ENCODE results near the gene CERS4.

CERS4 gene

GRCh38 chr19:8252922-8253589 is 43.9 kb downstream of the CERS4 start:
- Histone ChIP-seq H3K9me3 (ENCODE audit: control insufficient read depth, insufficient read depth, low read length) (no peaks in the 10 kb centered on the region), H4K20me1 (ENCODE audit: control insufficient read depth, insufficient read depth, low read depth, low read length) (no peaks in the 10 kb centered on the region), H3K36me3 (ENCODE audit: control insufficient read depth, low read length) (no peaks in the 10 kb centered on the region), H3K79me2 (ENCODE audit: control insufficient read depth, low read length) (no peaks in the 10 kb centered on the region), H3K9me2 (replicated peaks; ENCODE audit: control insufficient read depth, low read length) (no peaks in the 10 kb centered on the region), H3K4me1 (ENCODE audit: control insufficient read depth, low read length) (no peaks in the 10 kb centered on the region), H3K27me3 (ENCODE audit: control insufficient read depth, low read length) (no peaks in the 10 kb centered on the region), H3F3A (ENCODE audit: control insufficient read depth, insufficient read depth) (no peaks in the 10 kb centered on the region), H3K4me2 (ENCODE audit: low read length) (no peak overlapping the region), H3K27ac (ENCODE audit: low read depth, low read length) (no peak overlapping the region), H3K4me3 (ENCODE audit: low read length) (no peak overlapping the region)
- TF ChIP-seq, protein P1, sequence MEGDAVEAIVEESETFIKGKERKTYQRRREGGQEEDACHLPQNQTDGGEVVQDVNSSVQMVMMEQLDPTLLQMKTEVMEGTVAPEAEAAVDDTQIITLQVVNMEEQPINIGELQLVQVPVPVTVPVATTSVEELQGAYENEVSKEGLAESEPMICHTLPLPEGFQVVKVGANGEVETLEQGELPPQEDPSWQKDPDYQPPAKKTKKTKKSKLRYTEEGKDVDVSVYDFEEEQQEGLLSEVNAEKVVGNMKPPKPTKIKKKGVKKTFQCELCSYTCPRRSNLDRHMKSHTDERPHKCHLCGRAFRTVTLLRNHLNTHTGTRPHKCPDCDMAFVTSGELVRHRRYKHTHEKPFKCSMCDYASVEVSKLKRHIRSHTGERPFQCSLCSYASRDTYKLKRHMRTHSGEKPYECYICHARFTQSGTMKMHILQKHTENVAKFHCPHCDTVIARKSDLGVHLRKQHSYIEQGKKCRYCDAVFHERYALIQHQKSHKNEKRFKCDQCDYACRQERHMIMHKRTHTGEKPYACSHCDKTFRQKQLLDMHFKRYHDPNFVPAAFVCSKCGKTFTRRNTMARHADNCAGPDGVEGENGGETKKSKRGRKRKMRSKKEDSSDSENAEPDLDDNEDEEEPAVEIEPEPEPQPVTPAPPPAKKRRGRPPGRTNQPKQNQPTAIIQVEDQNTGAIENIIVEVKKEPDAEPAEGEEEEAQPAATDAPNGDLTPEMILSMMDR (IDR thresholded peaks at IDR 0.05; ENCODE audit: low read depth, low read length, poor library complexity, severe bottlenecking), result peak; percentile 96
- TF ChIP-seq EZH2phosphoT487 (IDR thresholded peaks at IDR 0.05; ENCODE audit: borderline replicate concordance, low read length), result no peak

DNA sequence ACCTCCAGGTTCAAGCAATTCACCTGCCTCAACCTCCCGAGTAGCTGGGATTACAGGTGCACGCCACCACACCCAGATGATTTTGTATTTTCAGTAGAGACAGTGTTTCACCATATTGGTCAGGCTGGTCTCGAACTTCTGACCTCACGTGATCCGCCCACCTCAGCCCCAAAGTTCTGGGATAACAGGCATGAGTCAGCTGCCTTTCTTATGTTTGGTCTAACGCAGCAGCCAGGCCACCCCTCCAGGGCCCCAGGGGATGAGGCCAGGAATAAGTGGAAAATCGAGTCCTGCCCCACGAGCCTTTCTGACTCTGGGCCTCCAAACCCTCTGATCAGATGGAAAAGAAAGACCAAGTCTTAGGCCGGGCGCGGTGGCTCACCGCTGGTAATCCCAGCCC is 44.5 kb downstream of the CERS4 start:
- Histone ChIP-seq H3K27ac (ENCODE audit: low read depth, low read length) (no peak overlapping the region), H3K4me2 (ENCODE audit: low read length) (no peak overlapping the region), H3K36me3 (ENCODE audit: control insufficient read depth, low read length) (no peaks in the 10 kb centered on the region), H3K79me2 (ENCODE audit: control insufficient read depth, low read length) (no peaks in the 10 kb centered on the region), H3K4me1 (ENCODE audit: control insufficient read depth, low read length) (no peaks in the 10 kb centered on the region), H3K9me2 (replicated peaks; ENCODE audit: control insufficient read depth, low read length) (no peaks in the 10 kb centered on the region), H4K20me1 (ENCODE audit: control insufficient read depth, insufficient read depth, low read depth, low read length) (no peaks in the 10 kb centered on the region), H3F3A (ENCODE audit: control insufficient read depth, insufficient read depth) (no peaks in the 10 kb centered on the region), H3K27me3 (ENCODE audit: control insufficient read depth, low read length) (no peaks in the 10 kb centered on the region), H3K4me3 (ENCODE audit: low read length) (no peak overlapping the region), H3K9me3 (ENCODE audit: control insufficient read depth, insufficient read depth, low read length) (no peaks in the 10 kb centered on the region)
- TF ChIP-seq EZH2phosphoT487 (IDR thresholded peaks at IDR 0.05; ENCODE audit: borderline replicate concordance, low read length), result no peak
- TF ChIP-seq, protein P1 (IDR thresholded peaks at IDR 0.05; ENCODE audit: low read depth, low read length, poor library complexity, severe bottlenecking), result no peak

- Histone ChIP-seq H3K9me3 (ENCODE audit: control insufficient read depth, insufficient read depth, low read length) (no peaks in the 10 kb centered on the region), H3K79me2 (ENCODE audit: control insufficient read depth, low read length) (no peaks in the 10 kb centered on the region), H3K4me3 (ENCODE audit: low read length) (no peak overlapping the region), H4K20me1 (ENCODE audit: control insufficient read depth, insufficient read depth, low read depth, low read length) (no peaks in the 10 kb centered on the region), H3K4me1 (ENCODE audit: control insufficient read depth, low read length) (no peaks in the 10 kb centered on the region), H3K4me2 (ENCODE audit: low read length) (no peak overlapping the region), H3K36me3 (ENCODE audit: control insufficient read depth, low read length) (no peaks in the 10 kb centered on the region), H3F3A (ENCODE audit: control insufficient read depth, insufficient read depth) (no peaks in the 10 kb centered on the region), H3K9me2 (replicated peaks; ENCODE audit: control insufficient read depth, low read length) (no peaks in the 10 kb centered on the region), H3K27me3 (ENCODE audit: control insufficient read depth, low read length) (no peaks in the 10 kb centered on the region), H3K27ac (ENCODE audit: low read depth, low read length) (no peak overlapping the region)
- TF ChIP-seq, protein P1 (IDR thresholded peaks at IDR 0.05; ENCODE audit: low read depth, low read length, poor library complexity, severe bottlenecking), result no peak
- TF ChIP-seq EZH2phosphoT487 (IDR thresholded peaks at IDR 0.05; ENCODE audit: borderline replicate concordance, low read length), result no peak
Measured at GRCh38 chr19:8254286-8255001, 45.3 kb downstream of the CERS4 start.

Data from DOHH2 (cell line).